HEK293T (cell line): ENCODE data around the gene CDH8.

ENCODE experiments used
- ARNT ChIP-seq: fragments of 450-650 bp; IDR thresholded peaks from 2 replicates; pipeline ENCODE4 v1.6.1; 2017; ENCODE audit warnings: mild to moderate bottlenecking
- FOXM1 ChIP-seq: fragments of 450-650 bp; IDR thresholded peaks from 2 replicates; pipeline ENCODE4 v1.6.1; 2017; ENCODE audit warnings: mild to moderate bottlenecking, borderline replicate concordance
- L3MBTL2 ChIP-seq: fragments of 450-650 bp; conservative IDR thresholded peaks from 2 replicates; pipeline ENCODE4 v1.6.1; 2016; ENCODE audit warnings: mild to moderate bottlenecking
- TARDBP ChIP-seq: fragments of 450-650 bp; IDR thresholded peaks from 2 replicates; pipeline ENCODE4 v1.6.1; 2016
- ZNF384 ChIP-seq: fragments of 450-650 bp; IDR thresholded peaks from 2 replicates; pipeline ENCODE4 v1.6.1; 2016

- TF ChIP-seq TARDBP: no peak
- TF ChIP-seq FOXM1: no peak
- no peak for TF ChIP-seq L3MBTL2
- TF ChIP-seq ZNF384: no peak
- no peak for TF ChIP-seq ARNT
Measured at GRCh38 chr16:61653544-61653943, 382.7 kb downstream of the CDH8 start.
